Subcutaneous adipose tissue (tissue), 4 donors: Measurements from ENCODE around the gene EXO5. TPM values are rescaled to one million over a fixed set of nuclear protein-coding genes. Genes with fewer than 3 reads are reported as not detected.

Source experiments
- small RNA-seq: library from RNA; depleted of rRNA; stranded (forward); fragments of <200 nt; gene quantifications from one replicate; pipeline ENCODE3, GENCODE V24; 2016
- total RNA-seq, 4 donors: library from RNA; depleted of rRNA; stranded (reverse); fragments of >200 nt; gene quantifications; one replicate each; pipeline ENCODE4 v1.1.0, GENCODE V29; 2016
- TF ChIP-seq, protein P1 (sequence below): fragments of 450-650 bp; IDR thresholded peaks from one replicate; pipeline ENCODE4 v1.5.1; 2016; ENCODE audit warnings: low read depth, mild to moderate bottlenecking, control low read depth, antibody characterized with exemption, moderate library complexity

The EXO5 gene
- total RNA-seq, 4 donors from 2014 or later, result 4.0 to 15.1 (median 7.3) TPM

GRCh38 chr1:40556121-40556520 lies 47.6 kb downstream of the EXO5 start:
- TF ChIP-seq, protein P1, sequence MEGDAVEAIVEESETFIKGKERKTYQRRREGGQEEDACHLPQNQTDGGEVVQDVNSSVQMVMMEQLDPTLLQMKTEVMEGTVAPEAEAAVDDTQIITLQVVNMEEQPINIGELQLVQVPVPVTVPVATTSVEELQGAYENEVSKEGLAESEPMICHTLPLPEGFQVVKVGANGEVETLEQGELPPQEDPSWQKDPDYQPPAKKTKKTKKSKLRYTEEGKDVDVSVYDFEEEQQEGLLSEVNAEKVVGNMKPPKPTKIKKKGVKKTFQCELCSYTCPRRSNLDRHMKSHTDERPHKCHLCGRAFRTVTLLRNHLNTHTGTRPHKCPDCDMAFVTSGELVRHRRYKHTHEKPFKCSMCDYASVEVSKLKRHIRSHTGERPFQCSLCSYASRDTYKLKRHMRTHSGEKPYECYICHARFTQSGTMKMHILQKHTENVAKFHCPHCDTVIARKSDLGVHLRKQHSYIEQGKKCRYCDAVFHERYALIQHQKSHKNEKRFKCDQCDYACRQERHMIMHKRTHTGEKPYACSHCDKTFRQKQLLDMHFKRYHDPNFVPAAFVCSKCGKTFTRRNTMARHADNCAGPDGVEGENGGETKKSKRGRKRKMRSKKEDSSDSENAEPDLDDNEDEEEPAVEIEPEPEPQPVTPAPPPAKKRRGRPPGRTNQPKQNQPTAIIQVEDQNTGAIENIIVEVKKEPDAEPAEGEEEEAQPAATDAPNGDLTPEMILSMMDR, result no peak

DNA sequence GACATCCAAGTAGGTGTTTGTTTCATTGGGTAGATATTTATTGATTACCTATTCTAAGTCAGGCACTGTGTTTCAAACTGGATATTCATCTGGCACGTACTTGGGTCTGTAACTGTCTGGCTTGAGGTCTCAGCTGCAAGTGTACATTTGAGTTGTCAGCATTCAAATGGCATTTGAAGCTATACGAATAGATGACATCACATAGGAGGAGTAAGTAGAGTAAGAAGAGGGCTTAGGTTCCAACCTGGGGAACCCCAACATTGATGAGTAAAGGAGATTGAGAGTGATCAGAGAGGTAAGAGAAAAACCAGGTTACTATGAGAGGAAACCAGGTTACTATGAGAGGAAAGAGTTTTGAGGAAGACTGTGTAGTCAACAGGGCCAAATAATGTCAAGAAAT lies 53.6 kb downstream of the EXO5 start:
- TF ChIP-seq, protein P1, result no peak

GRCh38 chr1:40563266-40563665 lies 54.7 kb downstream of the EXO5 start:
- TF ChIP-seq, protein P1, result no peak

DNA sequence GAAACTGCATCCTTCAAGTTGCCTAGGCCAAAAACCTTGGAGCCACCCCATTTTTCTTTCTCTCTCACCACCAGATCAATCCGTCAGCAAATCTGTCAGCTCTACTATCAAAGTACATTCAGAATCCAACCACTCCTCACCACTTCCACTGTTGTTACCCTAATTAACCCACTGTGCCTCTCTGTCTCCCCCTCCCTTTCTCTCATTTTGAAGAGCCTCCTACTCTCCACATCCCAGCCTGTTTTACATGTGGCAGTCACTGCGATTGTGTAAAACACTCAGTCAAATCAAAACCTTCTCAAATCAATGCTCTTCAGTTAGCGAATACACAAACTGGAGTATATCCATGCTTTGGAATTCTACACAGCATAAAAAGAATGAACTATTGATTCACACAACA lies 55.9 kb downstream of the EXO5 start:
- TF ChIP-seq, protein P1, result no peak

- TF ChIP-seq, protein P1, result no peak
Observed at GRCh38 chr1:40564913-40565312, 56.3 kb downstream of the EXO5 start.

Small RNA genes within 50 kb of the gene (small RNA-seq; reads per million reads assigned to genes)
- not detected for gene AL356379.1

Other genes with a start within 250 kb of the EXO5 start
- 1 to 10 TPM in 3 of 4 donors, under 1 TPM in 1; 0.65 to 7.8 (median 4.1) TPM for gene COL9A2, start 191.5 kb upstream of the EXO5 start, total RNA-seq
- gene SMAP2, start 135.0 kb upstream of the EXO5 start, total RNA-seq, result 100 to 1,000 TPM in 1 of 4 donors, 10 to 100 TPM in 3; 51.0 to 110 (median 72.2) TPM
- gene ZFP69B, start 58.3 kb upstream of the EXO5 start, total RNA-seq, result 1 to 10 TPM in 2 of 4 donors, under 1 TPM in 2; 0.33 to 1.1 (median 0.70) TPM
- 1 to 10 TPM; 1.7 to 3.4 (median 2.5) TPM for gene ZFP69, start 31.5 kb upstream of the EXO5 start, total RNA-seq
- gene ZNF684, start 22.9 kb downstream of the EXO5 start, total RNA-seq, result 1 to 10 TPM; 2.9 to 8.2 (median 5.1) TPM
- 1 to 10 TPM in 3 of 4 donors, under 1 TPM in 1; 0.33 to 2.7 (median 2.2) TPM for gene RIMS3, start 156.9 kb downstream of the EXO5 start, total RNA-seq
- 10 to 100 TPM; 30.2 to 45.6 (median 43.2) TPM for gene NFYC, start 182.9 kb downstream of the EXO5 start, total RNA-seq